ENCODE data around the gene RPL28.

Gene RPL28

GRCh38 chr19:55373993-55374757, 11.6 kb upstream of the RPL28 start:
- DNase-seq: no peak

- DNase-seq: no peak
These were observed 9.3 kb upstream of the RPL28 start, which contains the start of gene TMEM190 for GRCh38 chr19:55376241-55376933. Gene TMEM190 (plus strand): TSS chr19:55376826. CDS start chr19:55376854, 28 bp downstream.

- no peak for DNase-seq
These were observed 8.2 kb upstream of the RPL28 start for GRCh38 chr19:55377356-55378131.

- DNase-seq: no peak
These were observed 6.6 kb upstream of the RPL28 start for GRCh38 chr19:55379174-55379573.

- no peak for DNase-seq
These were observed 3.7 kb upstream of the RPL28 start for GRCh38 chr19:55382013-55382412.

GRCh38 chr19:55382522-55383054, 3.1 kb upstream of the RPL28 start:
- DNase-seq: no peak

GRCh38 chr19:55383279-55384130, 2.2 kb upstream of the RPL28 start:
- DNase-seq: peak; percentile 74

- peak; percentile 51 for DNase-seq
These were observed 1.4 kb upstream of the RPL28 start, which contains the start of gene TMEM238 for GRCh38 chr19:55384131-55384919. Gene TMEM238 (minus strand): TSS chr19:55384292. CDS start chr19:55384259, 33 bp downstream.

GRCh38 chr19:55384920-55385723, 610 bp upstream of the RPL28 start:
- DNase-seq: peak; percentile 98

GRCh38 chr19:55386493-55386971, 800 bp downstream of the RPL28 start:
- no peak for DNase-seq

- DNase-seq: no peak
These were observed 2.2 kb downstream of the RPL28 start for GRCh38 chr19:55387736-55388497.

- no peak for DNase-seq
These were observed 3.9 kb downstream of the RPL28 start for GRCh38 chr19:55389386-55390317.

- no peak for DNase-seq
These were observed 4.7 kb downstream of the RPL28 start for GRCh38 chr19:55390461-55390880.

- DNase-seq: no peak
These were observed 5.5 kb downstream of the RPL28 start for GRCh38 chr19:55391191-55391670.

- DNase-seq: no peak
These were observed 6.2 kb downstream of the RPL28 start for GRCh38 chr19:55391702-55392615.

GRCh38 chr19:55392820-55393761, 7.4 kb downstream of the RPL28 start:
- no peak for DNase-seq
